Measurements from ENCODE around the gene NMNAT1.

DNA sequence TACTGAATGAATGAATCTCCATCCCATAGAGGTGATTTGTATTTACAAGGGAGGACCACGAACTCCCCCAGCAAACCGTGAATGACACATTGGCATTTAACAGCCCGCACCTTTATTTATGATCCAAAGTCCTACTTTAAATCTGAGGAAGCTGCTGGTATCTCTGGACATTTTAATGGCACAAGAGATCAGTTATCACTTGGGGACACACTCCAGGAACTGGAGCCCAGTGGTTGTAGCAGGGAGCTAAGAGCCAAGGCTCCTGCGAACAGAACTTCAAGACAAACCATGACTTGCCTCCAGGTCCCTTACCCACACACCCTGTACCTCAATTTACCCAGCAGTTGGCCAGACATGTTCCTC lies 34.4 kb upstream of the NMNAT1 start:
- TF ChIP-seq, protein P1, sequence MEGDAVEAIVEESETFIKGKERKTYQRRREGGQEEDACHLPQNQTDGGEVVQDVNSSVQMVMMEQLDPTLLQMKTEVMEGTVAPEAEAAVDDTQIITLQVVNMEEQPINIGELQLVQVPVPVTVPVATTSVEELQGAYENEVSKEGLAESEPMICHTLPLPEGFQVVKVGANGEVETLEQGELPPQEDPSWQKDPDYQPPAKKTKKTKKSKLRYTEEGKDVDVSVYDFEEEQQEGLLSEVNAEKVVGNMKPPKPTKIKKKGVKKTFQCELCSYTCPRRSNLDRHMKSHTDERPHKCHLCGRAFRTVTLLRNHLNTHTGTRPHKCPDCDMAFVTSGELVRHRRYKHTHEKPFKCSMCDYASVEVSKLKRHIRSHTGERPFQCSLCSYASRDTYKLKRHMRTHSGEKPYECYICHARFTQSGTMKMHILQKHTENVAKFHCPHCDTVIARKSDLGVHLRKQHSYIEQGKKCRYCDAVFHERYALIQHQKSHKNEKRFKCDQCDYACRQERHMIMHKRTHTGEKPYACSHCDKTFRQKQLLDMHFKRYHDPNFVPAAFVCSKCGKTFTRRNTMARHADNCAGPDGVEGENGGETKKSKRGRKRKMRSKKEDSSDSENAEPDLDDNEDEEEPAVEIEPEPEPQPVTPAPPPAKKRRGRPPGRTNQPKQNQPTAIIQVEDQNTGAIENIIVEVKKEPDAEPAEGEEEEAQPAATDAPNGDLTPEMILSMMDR (IDR thresholded peaks at IDR 0.05): no peak
- no peak for TF ChIP-seq SIN3A (IDR thresholded peaks at IDR 0.05; ENCODE audit: borderline replicate concordance, insufficient read depth, low read depth, low read length)
